RWPE1 (cell line): ENCODE results near the gene CXCL12.

Experiments
- CTCF ChIA-PET: fragments of 350-600 bp; sonication (Branson Sonifier 250); formaldehyde crosslinking; extraction: SDS; loops from one replicate; lab custom pipeline; 2021; lab: Yijun Ruan, JAX
- POLR2A ChIA-PET: fragments of 400-600 bp; formaldehyde crosslinking; extraction: SDS; loops from one replicate; lab custom pipeline; 2020; ENCODE audit warnings: antibody characterized with exemption; ENCODE audit not compliant: low non-redundant PET; lab: Yijun Ruan, JAX
- DNase-seq: peaks from one replicate; pipeline ENCODE4 v3.0.0; 2012; ENCODE audit warnings: low spot score
- H3K27ac ChIP-seq: fragments of 450-650 bp; 2 replicates; pipeline ENCODE4 v1.5.1; 2017
- TF ChIP-seq, protein P1 (sequence below): fragments of 450-650 bp; conservative IDR thresholded peaks from 2 replicates; pipeline ENCODE4 v1.5.1; 2017; ENCODE audit warnings: low read depth, mild to moderate bottlenecking

CXCL12 gene

DNA sequence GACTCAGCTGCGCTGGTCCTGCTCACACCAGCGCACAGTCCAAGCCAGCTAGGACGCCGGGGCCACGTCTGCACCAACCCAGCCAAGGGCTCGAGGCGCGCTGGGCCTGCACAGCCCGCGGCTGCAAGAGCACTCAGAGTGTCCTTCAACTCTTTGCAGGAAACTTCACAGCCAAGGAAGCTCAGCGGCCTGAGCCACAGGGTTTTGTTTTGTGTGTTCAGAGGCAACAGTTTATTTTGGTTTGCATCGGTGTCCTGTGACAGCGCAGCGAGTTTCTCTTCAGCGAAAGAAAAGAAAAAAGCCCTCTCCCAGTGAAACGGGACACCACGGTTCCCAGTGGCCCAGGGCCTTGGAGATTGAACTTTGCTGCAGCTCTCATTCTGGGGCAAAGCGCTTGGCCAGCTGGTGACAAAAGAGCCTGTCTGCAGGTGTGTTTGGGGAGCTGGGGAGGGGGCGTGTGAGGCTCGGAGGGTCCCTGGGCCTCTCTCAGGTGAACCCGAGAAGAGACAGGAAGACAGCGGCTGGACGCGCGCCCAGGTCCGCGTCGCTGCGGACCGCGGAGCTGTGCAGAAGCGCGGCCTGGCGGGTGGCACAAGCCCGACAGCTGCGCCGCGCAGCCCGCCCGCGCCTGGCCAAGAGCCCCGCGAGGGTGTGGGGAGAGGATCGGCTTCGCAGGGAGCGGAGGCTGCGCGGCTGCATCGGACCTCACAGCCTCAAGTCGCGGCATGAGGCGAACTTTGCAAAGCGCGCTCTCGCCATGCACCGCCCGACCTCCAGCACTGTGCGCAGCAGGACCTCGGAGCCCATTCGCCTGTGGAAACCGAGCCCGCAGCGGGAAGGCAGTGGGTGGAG, 922 bp downstream of the CXCL12 start:
- TF ChIP-seq, protein P1, sequence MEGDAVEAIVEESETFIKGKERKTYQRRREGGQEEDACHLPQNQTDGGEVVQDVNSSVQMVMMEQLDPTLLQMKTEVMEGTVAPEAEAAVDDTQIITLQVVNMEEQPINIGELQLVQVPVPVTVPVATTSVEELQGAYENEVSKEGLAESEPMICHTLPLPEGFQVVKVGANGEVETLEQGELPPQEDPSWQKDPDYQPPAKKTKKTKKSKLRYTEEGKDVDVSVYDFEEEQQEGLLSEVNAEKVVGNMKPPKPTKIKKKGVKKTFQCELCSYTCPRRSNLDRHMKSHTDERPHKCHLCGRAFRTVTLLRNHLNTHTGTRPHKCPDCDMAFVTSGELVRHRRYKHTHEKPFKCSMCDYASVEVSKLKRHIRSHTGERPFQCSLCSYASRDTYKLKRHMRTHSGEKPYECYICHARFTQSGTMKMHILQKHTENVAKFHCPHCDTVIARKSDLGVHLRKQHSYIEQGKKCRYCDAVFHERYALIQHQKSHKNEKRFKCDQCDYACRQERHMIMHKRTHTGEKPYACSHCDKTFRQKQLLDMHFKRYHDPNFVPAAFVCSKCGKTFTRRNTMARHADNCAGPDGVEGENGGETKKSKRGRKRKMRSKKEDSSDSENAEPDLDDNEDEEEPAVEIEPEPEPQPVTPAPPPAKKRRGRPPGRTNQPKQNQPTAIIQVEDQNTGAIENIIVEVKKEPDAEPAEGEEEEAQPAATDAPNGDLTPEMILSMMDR, result no peak
- ChIA-PET POLR2A (no interaction called here), CTCF (interaction anchor here (0.7 kb wide), 1 partner anchor 694 kb away, joined by 4 read pairs; no protein-coding TSS in a partner anchor)
- DNase-seq, result no peak
- H3K27ac ChIP-seq, result no peak overlapping the region

DNA sequence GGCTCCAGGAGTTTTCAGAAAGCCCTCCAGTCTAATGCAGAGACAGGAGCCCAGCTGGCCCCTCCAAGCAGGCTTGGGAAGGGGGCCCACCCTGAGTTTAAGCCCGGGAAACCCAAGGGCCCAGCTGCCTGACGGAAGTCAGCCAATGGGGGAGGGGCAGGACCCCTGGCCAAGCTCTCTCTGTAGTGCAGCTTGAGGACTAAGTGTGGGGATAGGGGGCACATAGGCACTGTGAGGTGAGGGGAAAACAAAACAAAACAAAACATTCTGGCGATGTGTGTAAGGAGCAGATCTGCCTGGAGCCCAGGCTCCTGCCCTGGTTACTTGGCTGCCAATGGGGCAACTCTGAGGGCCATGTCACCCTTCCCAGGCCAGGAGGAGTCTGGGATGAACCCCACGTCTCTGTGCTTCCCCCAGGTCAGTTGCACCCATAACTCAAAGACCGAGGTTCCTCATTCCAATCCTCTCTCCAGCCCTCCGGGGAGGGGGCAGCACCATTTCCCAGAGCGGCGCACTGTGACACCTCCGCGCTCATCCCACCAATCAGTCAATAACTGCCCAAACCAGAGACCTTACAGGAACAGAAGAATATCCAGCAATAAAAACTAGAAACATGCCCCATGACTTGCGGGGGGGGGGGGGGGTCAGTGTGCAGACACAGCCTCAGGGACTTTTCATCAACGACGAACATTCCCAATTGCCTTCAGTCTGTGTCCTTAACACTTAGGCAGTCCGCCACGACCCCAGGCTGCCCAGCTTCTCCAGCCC, 1.7 kb downstream of the CXCL12 start:
- CTCF ChIA-PET, result interaction anchor here (0.7 kb wide), 1 partner anchor 693 kb away, joined by 4 read pairs; no protein-coding TSS in a partner anchor
- DNase-seq, result no peak
- POLR2A ChIA-PET, result no interaction called here
- no peak overlapping the region for H3K27ac ChIP-seq
- TF ChIP-seq, protein P1, result no peak

DNA sequence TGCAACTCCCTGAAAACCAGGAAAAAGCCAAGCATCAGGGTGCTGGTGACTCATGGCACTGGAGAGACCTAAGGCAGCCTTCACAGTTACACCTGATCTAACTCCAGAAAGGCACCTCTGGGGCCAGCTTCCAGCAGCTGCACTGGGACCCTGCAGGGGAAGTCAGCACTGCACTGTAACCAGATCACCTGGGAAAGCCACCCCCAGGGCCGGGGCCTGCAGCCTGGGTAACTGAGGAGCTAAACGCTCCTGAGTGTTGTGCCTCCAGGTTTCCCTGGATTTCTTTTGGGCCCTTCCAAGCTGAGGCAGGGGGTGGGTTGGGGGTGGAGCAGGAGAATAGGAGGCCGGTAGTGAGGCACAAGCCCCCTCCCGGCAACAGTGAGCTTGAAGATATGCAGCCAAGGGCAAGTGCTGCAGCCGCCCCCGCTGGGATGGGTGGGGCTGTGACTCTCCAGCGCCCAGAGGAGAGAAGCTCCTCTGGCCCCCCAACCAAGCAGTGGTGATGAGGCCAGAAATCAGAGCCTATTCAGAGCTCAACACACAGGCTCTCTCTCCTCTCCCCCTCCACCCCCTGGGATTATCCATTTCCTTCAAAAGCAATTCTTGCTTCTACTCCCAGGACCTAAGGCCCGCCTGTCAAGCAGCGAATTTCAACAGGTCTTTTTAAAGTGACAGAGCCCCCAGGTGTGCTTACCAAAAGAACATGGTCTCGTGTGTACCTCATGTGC, 2.6 kb downstream of the CXCL12 start:
- no peak overlapping the region for H3K27ac ChIP-seq
- CTCF ChIA-PET, result no interaction called here
- TF ChIP-seq, protein P1, result no peak
- no peak for DNase-seq
- POLR2A ChIA-PET, result no interaction called here

DNA sequence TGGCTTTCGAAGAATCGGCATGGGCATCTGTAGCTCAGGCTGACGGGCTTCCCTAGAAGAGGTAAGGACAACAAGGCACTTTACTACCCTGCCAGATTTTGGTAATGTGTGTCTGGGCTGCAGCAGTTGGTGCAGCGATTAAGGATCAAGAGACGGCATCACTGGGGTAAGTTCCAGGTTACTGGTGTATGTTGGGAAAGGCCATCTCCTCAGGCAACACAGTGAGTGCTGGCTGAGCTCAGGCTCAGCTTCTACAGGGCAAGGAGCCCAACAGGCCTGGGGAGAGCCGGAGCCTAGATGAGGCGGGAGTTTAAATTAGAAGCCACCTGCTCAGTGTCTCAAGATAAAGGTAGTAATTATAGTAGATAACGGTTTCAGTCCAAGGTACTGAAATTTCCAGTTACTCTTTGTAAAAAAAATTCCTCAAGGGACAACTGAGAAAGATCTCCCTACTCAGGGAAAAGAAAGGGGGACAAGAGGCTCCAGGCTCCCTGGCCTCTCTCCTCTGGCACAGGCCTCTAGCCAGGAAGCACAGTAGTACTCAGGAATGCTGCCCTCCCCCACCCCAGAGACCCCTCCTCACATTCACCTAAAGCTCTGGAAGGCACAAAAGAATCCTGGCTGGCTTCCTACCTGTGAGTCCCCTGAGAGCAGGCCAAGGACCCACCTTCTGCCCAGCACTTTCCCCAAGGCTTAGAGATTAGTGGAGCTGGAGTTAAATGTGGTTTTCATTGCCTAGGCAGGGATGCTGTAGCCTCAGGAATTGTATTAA, 3.9 kb downstream of the CXCL12 start:
- H3K27ac ChIP-seq, result no peak overlapping the region
- ChIA-PET POLR2A (no interaction called here), CTCF (interaction anchor here (0.7 kb wide), 1 partner anchor 16 kb away, joined by 5 read pairs; no protein-coding TSS in a partner anchor)
- DNase-seq, result no peak
- TF ChIP-seq, protein P1, result no peak

DNA sequence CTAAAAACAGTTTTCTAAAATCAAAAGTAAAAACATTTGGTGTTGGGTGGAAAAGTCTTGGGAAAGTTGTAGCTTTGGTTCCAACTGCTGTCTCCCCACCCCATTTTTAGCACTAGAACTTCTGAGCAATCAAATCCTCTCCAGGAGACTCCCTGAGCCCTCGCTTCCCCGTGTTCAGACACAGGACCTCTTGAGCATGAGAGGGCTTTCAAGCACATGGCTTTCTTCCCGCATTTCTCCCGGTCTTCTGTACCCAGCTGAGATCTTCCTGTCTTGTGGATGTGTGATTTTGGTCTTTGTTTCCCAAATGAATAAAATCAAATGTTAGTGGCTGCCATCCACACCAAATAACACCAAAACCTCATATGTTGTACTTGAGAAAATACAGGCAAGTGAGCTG, 5.0 kb downstream of the CXCL12 start:
- H3K27ac ChIP-seq, result no peak overlapping the region
- no peak for DNase-seq
- TF ChIP-seq, protein P1, result no peak
- ChIA-PET POLR2A (no interaction called here), CTCF (no interaction called here)

DNA sequence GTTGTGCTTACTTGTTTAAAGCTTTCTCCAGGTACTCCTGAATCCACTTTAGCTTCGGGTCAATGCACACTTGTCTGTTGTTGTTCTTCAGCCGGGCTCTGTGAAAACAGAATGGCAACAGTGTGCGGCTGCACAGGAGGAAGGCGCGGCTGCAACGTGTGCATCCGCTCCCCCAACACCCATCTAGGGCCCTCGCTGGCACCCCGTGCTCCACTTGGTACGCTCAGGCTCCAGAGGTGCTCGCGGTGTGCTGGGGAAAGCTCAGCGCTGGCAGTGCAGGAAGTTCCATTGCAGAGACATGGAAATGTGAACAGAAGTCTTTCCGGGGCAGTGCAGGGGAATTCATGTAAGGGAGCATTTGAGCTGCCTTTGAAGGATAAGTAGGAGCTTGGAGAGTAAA, 6.3 kb downstream of the CXCL12 start:
- TF ChIP-seq, protein P1, result no peak
- ChIA-PET POLR2A (no interaction called here), CTCF (no interaction called here)
- H3K27ac ChIP-seq, result no peak overlapping the region
- no peak for DNase-seq
